Femur (tissue), 1 donor: ENCODE data around the gene ADGRG1.

Experiments
- DNase-seq: peaks from one replicate; pipeline ENCODE4 v3.0.0-alpha.2; 2017

ADGRG1 gene

GRCh38 chr16:57606847-57607501 lies 21.5 kb upstream of the ADGRG1 start:
- no peak for DNase-seq

- no peak for DNase-seq
Observed at GRCh38 chr16:57607676-57608461, 20.6 kb upstream of the ADGRG1 start.

- DNase-seq: no peak
Observed at GRCh38 chr16:57608462-57609113, 19.8 kb upstream of the ADGRG1 start.

GRCh38 chr16:57609541-57610401 lies 18.7 kb upstream of the ADGRG1 start:
- DNase-seq: no peak

GRCh38 chr16:57610611-57611010 lies 17.8 kb upstream of the ADGRG1 start:
- peak; percentile 6 for DNase-seq

GRCh38 chr16:57611181-57611580 lies 17.2 kb upstream of the ADGRG1 start:
- no peak for DNase-seq

GRCh38 chr16:57611706-57612105 lies 16.7 kb upstream of the ADGRG1 start:
- peak; percentile 0 for DNase-seq

- DNase-seq: peak; percentile 12
Observed at GRCh38 chr16:57612494-57612893, 15.9 kb upstream of the ADGRG1 start.

GRCh38 chr16:57613514-57613913 lies 14.9 kb upstream of the ADGRG1 start:
- no peak for DNase-seq

- DNase-seq: peak; percentile 17
Observed at GRCh38 chr16:57614536-57614935, 13.9 kb upstream of the ADGRG1 start.

GRCh38 chr16:57614944-57615343 lies 13.5 kb upstream of the ADGRG1 start:
- DNase-seq: no peak

- DNase-seq: peak; percentile 5
Observed at GRCh38 chr16:57615813-57616212, 12.6 kb upstream of the ADGRG1 start.

- peak; percentile 11 for DNase-seq
Observed at GRCh38 chr16:57616241-57616640, 12.2 kb upstream of the ADGRG1 start.

- peak; percentile 15 for DNase-seq
Observed at GRCh38 chr16:57616876-57617275, 11.6 kb upstream of the ADGRG1 start.

GRCh38 chr16:57617604-57618111 lies 10.8 kb upstream of the ADGRG1 start:
- DNase-seq: peak; percentile 10

GRCh38 chr16:57618296-57619132 lies 9.9 kb upstream of the ADGRG1 start:
- DNase-seq: peak; percentile 5

- peak; percentile 7 for DNase-seq
Observed at GRCh38 chr16:57619133-57619605, 9.3 kb upstream of the ADGRG1 start.

GRCh38 chr16:57619606-57620334 lies 8.7 kb upstream of the ADGRG1 start:
- DNase-seq: peak; percentile 14

GRCh38 chr16:57620335-57621231 lies 7.8 kb upstream of the ADGRG1 start:
- DNase-seq: peak; percentile 12
